ENCODE results near the gene ETS1.

ETS1 gene

DNA sequence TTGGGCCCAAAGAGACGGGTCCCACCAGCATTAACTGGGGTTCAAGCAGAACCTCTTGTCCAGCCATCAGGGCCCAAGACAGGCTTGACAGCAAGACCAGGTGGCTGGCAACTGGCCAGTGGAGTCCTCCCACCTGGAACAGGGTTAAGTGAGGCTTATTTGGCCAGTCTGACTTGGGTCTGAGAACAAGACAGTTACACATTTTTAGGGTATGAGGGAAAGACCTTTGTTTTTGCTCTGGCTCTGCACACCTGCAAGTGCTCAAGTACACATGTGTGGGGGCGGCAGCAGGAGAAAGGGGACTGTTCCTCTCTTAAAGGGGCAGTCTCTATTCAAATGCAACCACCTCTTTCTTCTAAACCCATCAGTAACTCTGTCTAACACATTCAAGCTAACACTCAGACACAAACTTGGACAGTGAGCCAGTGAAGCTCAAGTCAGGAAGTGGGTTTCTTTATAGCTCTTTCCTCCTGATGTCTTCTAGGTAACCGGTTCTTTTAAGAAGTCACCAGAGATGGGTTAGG, 116.2 kb downstream of the ETS1 start:
- DNase-seq (ENCODE audit: extremely low read depth, low read depth): no peak
- no peak overlapping the region for H3K4me3 ChIP-seq (replicated peaks; ENCODE audit: low read depth, low read length)
- TF ChIP-seq, protein P1, sequence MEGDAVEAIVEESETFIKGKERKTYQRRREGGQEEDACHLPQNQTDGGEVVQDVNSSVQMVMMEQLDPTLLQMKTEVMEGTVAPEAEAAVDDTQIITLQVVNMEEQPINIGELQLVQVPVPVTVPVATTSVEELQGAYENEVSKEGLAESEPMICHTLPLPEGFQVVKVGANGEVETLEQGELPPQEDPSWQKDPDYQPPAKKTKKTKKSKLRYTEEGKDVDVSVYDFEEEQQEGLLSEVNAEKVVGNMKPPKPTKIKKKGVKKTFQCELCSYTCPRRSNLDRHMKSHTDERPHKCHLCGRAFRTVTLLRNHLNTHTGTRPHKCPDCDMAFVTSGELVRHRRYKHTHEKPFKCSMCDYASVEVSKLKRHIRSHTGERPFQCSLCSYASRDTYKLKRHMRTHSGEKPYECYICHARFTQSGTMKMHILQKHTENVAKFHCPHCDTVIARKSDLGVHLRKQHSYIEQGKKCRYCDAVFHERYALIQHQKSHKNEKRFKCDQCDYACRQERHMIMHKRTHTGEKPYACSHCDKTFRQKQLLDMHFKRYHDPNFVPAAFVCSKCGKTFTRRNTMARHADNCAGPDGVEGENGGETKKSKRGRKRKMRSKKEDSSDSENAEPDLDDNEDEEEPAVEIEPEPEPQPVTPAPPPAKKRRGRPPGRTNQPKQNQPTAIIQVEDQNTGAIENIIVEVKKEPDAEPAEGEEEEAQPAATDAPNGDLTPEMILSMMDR (IDR thresholded peaks at IDR 0.05; ENCODE audit: low read depth, low read length, missing control alignments): no peak

DNA sequence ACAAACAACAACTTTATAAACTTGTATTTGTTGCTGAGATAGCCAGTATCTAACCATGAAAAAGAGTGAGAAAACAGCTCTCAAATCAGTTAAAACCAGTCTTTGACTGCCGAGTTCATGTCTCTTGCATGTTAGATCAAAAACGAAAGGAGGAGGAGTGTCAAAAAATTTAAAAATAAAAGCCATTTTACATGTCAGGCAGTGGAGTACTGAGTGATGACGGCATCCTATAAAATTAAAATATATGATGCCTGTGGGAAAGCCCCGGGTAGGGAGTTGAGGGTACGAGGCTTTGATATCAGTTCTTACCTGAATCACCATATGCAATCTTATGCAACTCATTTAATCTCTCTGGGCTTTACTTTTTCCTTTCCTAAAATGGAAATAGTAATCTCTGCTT, 117.3 kb downstream of the ETS1 start:
- DNase-seq (ENCODE audit: extremely low read depth, low read depth): no peak
- no peak overlapping the region for H3K4me3 ChIP-seq (replicated peaks; ENCODE audit: low read depth, low read length)
- TF ChIP-seq, protein P1 (IDR thresholded peaks at IDR 0.05; ENCODE audit: low read depth, low read length, missing control alignments): no peak

- no peak overlapping the region for H3K4me3 ChIP-seq (replicated peaks; ENCODE audit: low read depth, low read length)
- DNase-seq (ENCODE audit: extremely low read depth, low read depth): no peak
- TF ChIP-seq, protein P1 (IDR thresholded peaks at IDR 0.05; ENCODE audit: low read depth, low read length, missing control alignments): no peak
Measured at GRCh38 chr11:128469220-128469619, 118.1 kb downstream of the ETS1 start.

- TF ChIP-seq, protein P1 (IDR thresholded peaks at IDR 0.05; ENCODE audit: low read depth, low read length, missing control alignments): no peak
- no peak for DNase-seq (ENCODE audit: extremely low read depth, low read depth)
- H3K4me3 ChIP-seq (replicated peaks; ENCODE audit: low read depth, low read length): no peak overlapping the region
Measured at GRCh38 chr11:128468111-128468510, 119.2 kb downstream of the ETS1 start.

DNA sequence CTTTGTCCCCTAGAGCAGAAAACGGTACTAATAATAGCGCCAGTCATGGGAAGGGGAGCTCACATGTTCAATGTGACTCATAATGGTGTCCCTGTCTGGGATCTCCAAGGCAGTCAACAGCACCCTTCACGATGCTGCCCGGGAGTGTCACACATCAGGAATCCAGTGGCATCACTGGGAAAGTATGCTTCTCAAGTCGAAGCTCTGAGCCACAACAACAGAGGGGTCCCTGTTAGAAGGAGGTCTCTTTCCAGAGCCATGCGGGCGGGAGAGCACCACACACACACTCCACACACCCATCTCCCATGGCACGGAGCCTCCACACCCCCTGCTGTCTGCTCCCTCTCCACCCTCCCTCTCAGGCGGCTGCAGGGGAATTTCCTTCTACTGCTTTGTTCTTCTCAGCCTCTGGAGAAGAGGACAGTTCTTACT, 119.7 kb downstream of the ETS1 start:
- TF ChIP-seq, protein P1 (IDR thresholded peaks at IDR 0.05; ENCODE audit: low read depth, low read length, missing control alignments): peak; percentile 29
- H3K4me3 ChIP-seq (replicated peaks; ENCODE audit: low read depth, low read length): no peak overlapping the region
- peak; percentile 61 for DNase-seq (ENCODE audit: extremely low read depth, low read depth)

DNA sequence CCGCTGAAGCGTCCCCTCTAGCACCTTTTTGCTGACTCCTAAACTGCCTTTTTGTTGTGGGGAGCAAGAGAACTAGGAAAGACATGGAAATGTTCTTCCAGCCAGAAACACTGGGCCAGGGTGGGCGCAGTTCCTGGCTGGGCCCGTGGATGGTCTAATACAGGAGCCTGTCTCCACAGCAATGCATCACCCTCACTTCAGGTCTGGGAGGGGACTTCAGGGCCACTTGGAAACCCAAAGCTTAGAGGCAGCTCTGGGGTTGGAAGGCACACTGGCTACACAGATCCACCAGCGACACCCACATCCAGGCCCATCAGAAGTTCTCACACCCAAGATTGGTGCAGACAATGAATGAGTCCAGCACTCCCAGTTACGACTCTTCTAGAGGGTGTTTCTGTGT, 120.3 kb downstream of the ETS1 start:
- H3K4me3 ChIP-seq (replicated peaks; ENCODE audit: low read depth, low read length): no peak overlapping the region
- TF ChIP-seq, protein P1 (IDR thresholded peaks at IDR 0.05; ENCODE audit: low read depth, low read length, missing control alignments): no peak
- DNase-seq (ENCODE audit: extremely low read depth, low read depth): no peak

Measured in HFF-Myc (cell line).